ENCODE measurements around the gene HRC.

HRC gene

DNA sequence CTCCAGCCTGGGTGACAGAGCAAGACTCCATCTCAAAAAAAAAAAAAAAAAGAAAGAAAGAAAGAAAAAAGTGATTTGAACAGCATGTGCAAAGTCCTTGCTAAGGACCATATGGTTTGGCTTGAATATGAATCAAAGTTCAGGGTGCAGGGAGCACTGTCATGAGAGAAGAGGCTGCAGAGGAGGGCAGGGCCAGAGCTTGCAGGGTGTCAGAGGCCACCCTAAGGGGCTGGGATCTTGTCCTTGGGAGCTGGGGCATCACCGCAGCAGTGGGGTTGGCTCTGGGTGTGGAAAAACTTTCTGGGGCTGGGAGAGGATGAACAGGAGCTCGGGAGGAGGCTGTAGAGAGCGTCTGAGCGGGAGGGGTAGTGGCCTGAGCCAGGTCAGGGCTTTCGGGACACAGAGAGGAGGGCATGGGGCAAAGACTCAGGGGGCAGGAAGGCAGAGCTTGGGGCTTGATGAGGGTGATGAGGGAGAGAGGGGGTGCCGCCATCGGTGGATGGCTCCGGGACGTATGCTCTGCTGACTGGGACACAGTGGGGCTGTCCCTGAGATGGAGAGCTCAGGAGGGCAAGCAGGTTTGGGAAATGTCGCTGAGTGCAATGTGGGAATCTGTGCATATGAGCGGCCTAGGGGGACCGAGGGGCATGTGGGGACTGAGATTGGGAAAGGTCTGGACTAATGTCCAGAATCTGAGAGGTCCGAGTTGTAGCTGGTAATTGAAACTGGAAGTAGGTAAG lies 5.4 kb upstream of the HRC start:
- no peak for DNase-seq (ENCODE audit: low read depth)
- no peak overlapping the region for H3K4me3 ChIP-seq (ENCODE audit: low read depth, low read length)
- TF ChIP-seq, protein P1, sequence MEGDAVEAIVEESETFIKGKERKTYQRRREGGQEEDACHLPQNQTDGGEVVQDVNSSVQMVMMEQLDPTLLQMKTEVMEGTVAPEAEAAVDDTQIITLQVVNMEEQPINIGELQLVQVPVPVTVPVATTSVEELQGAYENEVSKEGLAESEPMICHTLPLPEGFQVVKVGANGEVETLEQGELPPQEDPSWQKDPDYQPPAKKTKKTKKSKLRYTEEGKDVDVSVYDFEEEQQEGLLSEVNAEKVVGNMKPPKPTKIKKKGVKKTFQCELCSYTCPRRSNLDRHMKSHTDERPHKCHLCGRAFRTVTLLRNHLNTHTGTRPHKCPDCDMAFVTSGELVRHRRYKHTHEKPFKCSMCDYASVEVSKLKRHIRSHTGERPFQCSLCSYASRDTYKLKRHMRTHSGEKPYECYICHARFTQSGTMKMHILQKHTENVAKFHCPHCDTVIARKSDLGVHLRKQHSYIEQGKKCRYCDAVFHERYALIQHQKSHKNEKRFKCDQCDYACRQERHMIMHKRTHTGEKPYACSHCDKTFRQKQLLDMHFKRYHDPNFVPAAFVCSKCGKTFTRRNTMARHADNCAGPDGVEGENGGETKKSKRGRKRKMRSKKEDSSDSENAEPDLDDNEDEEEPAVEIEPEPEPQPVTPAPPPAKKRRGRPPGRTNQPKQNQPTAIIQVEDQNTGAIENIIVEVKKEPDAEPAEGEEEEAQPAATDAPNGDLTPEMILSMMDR (IDR thresholded peaks at IDR 0.05; ENCODE audit: control insufficient read depth, extremely low read depth, insufficient read depth) = no peak

DNA sequence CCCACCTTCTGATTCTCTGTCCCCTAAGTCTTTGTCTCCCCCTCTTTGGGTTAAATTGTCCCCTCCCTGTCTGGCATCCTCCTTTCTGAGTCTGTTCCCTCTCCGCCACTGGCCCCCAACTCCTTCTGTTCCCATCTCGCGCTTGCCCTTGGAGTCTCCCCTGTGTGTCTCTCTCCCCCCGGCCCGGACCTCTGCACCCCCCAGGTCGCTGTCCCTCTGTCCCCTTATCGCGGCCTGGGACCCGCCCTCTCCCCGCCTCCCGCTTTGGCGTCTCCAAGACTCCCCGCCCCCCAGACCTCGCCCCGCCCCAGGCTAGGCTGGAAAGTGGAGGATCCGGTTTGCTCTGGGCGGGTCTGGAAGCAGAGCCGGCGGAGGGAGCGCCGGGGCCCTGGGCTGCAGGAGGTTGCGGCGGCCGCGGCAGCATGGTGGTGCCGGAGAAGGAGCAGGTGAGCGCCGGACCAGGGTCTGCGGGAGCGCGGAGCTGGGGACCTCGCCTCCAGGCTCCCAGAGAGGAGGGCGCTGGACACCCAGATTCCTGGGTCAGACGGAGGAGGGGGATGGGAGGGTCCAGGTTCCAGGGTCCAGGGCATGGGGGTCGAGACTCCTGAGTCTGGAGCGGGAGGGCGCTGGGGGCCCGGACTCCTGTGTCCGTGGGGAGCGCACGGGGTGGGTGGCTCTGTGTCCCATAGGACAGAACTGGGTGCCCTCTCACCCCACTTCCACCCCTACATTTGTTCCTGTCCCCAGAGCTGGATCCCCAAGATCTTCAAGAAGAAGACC lies 2.4 kb upstream of the HRC start, which contains the start of gene TRPM4:
Gene TRPM4, plus strand, starts transcription at position 348 of the 780 bp plus-strand sequence. Its CDS starts 75 bp downstream, at position 423.
- peak; percentile 69 for DNase-seq (ENCODE audit: low read depth)
- peak within 1 kb of the TSS; percentile 81 for H3K4me3 ChIP-seq (ENCODE audit: low read depth, low read length)
- TF ChIP-seq, protein P1 (IDR thresholded peaks at IDR 0.05; ENCODE audit: control insufficient read depth, extremely low read depth, insufficient read depth) = no peak

DNA sequence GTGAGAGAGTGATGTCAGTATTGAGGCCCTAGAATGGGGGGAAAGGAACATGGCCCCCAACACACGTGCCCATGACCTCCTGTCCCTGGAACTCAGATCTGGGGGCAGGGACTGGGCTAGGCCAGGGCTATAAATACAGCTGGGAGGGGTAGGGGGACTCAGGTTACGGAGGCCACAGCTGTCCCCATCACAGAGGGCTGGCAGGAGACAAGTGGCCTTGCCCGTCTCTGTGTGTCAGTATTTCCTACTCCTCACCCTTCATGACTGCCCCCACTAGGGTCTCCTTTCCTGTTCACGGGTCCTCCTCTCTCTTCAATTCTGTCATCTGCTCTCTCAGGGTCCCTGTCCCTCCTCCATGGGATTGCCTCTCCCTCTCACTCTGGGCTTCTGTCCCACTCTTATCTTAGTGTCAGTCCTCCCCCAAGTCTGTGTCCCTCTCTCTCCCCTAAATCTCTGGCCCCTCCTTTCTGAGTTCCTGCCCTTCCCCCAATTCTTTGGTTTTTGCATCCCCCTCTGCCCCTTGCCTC lies 687 bp upstream of the HRC start:
- no peak for DNase-seq (ENCODE audit: low read depth)
- TF ChIP-seq, protein P1 (IDR thresholded peaks at IDR 0.05; ENCODE audit: control insufficient read depth, extremely low read depth, insufficient read depth) = no peak
- H3K4me3 ChIP-seq (ENCODE audit: low read depth, low read length) = no peak overlapping the region

DNA sequence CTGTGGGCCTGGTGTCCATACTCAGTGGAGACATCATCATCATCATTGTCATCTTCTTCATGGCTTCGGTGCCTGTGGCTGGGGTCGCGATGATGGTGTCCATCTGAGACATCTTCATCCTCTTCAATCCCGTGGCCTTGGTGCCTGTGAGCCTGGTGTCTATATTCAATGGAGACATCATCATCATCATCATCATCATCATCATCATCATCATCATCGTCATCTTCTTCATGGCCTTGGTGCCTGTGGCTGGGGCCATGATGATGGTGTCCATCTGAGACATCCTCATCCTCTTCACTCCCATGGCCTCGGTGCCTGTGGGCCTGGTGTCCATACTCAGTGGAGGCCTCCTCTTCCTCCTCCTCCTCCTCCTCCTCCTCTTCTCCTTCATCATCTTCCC lies 917 bp downstream of the HRC start:
- DNase-seq (ENCODE audit: low read depth) = no peak
- no peak overlapping the region for H3K4me3 ChIP-seq (ENCODE audit: low read depth, low read length)
- TF ChIP-seq, protein P1 (IDR thresholded peaks at IDR 0.05; ENCODE audit: control insufficient read depth, extremely low read depth, insufficient read depth) = no peak

DNA sequence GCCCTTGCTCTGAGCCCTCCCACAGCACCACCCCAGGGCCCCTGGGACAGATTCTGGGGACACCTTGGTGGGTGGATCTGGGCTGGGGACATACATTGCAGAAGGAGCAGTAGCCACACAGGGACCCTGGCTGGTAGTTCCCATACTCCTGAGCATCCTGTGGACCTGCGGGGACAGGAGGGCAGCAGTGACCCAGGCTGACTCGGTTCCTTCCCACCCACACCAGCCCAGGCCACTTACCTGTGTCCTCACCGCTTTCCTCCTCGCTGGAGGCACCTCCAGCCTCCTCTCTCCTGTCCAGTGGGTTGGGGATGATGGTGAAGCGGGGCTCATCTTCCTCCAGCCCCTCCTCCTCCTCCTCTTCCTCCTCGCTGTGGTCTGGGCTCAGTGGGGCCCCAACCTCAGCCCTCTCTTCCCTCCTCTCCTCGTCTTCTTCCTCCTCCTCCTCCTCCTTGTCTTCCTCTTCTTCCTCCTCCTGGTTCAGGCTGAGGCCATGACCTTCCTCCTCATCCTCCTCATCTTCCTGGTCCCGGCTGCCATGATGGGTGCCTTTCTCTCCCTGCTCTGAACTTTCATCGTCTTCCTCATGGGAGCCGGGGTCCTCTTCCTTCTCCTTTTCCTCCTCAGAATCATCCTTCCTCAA lies 1.9 kb downstream of the HRC start:
- no peak for DNase-seq (ENCODE audit: low read depth)
- TF ChIP-seq, protein P1 (IDR thresholded peaks at IDR 0.05; ENCODE audit: control insufficient read depth, extremely low read depth, insufficient read depth) = no peak
- no peak overlapping the region for H3K4me3 ChIP-seq (ENCODE audit: low read depth, low read length)

DNA sequence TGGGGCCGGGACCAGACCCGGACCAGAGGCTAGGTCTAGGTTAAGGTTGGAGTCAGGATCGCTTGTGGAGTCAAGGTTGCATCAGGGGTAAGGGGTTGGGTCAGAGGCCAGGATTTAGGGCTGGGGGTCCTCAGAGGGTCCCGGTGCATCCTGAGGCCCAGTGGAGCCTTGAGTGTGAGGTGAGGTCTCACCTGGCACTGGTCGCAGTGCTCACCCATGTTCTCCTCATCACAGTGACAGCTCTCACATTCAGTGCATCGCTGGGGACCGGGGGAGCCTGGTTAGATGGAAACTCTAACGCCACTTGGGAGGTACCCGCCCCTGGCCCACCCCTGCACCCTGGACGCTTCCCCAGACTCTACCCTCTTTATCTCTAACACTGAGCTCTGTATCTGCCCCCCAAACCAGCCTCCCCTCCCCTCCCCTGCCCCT lies 3.1 kb downstream of the HRC start:
- no peak for DNase-seq (ENCODE audit: low read depth)
- TF ChIP-seq, protein P1 (IDR thresholded peaks at IDR 0.05; ENCODE audit: control insufficient read depth, extremely low read depth, insufficient read depth) = no peak
- H3K4me3 ChIP-seq (ENCODE audit: low read depth, low read length) = peak overlapping the region; percentile 19; the same call in 1 of the 2 replicates

Data from LNCaP clone FGC (cell line).